ENCODE data around the gene TGFBR3. TPM values are rescaled to one million over a fixed set of nuclear protein-coding genes. Genes with fewer than 3 reads are reported as not detected.

The TGFBR3 gene
- total RNA-seq, 4 donors from 2014 or later, result 16.3 to 90.0 (median 54.7) TPM

- no peak for DNase-seq
- H3K9me3 ChIP-seq, result no peaks in the 10 kb centered on the region
- H3K27me3 ChIP-seq, result no peaks in the 10 kb centered on the region
- H3K4me1 ChIP-seq, result peaks cover 0 to 10% (median 0%) of the 10 kb centered on the region in 4 donors
- peak overlapping the region in 1 of 4 donors; percentile 23 for H3K27ac ChIP-seq
- TF ChIP-seq POLR2A (IDR thresholded peaks at IDR 0.05), result no peak
- no peak for TF ChIP-seq CTCF (IDR thresholded peaks at IDR 0.05)
- no peak overlapping the region for H3K4me3 ChIP-seq
- H3K36me3 ChIP-seq, result peaks cover 0 to 6% (median 0%) of the 10 kb centered on the region in 3 donors
These were observed 188.5 kb downstream of the TGFBR3 start for GRCh38 chr1:91697416-91697815.

- no peak overlapping the region for H3K27ac ChIP-seq
- H3K27me3 ChIP-seq, result no peaks in the 10 kb centered on the region
- peaks cover 0 to 10% (median 0%) of the 10 kb centered on the region in 4 donors for H3K4me1 ChIP-seq
- H3K4me3 ChIP-seq, result no peak overlapping the region
- TF ChIP-seq CTCF (IDR thresholded peaks at IDR 0.05) (no peak), POLR2A (IDR thresholded peaks at IDR 0.05) (no peak)
- no peaks in the 10 kb centered on the region for H3K9me3 ChIP-seq
- DNase-seq, result no peak
- peaks cover 0 to 6% (median 0%) of the 10 kb centered on the region in 3 donors for H3K36me3 ChIP-seq
These were observed 189.6 kb downstream of the TGFBR3 start for GRCh38 chr1:91696321-91696720.

- peak overlapping the region in 1 of 4 donors; percentile 1 for H3K27ac ChIP-seq
- H3K9me3 ChIP-seq, result no peaks in the 10 kb centered on the region
- H3K27me3 ChIP-seq, result no peaks in the 10 kb centered on the region
- TF ChIP-seq CTCF (IDR thresholded peaks at IDR 0.05) (no peak), POLR2A (IDR thresholded peaks at IDR 0.05) (no peak)
- H3K4me3 ChIP-seq, result no peak overlapping the region
- H3K4me1 ChIP-seq, result peaks cover 0 to 17% (median 0%) of the 10 kb centered on the region in 4 donors
- DNase-seq, result no peak
- H3K36me3 ChIP-seq, result peaks cover 0 to 6% (median 0%) of the 10 kb centered on the region in 3 donors
These were observed 192.4 kb downstream of the TGFBR3 start for GRCh38 chr1:91693557-91693956.

GRCh38 chr1:91691525-91691924 is 194.4 kb downstream of the TGFBR3 start:
- H3K27ac ChIP-seq, result no peak overlapping the region
- DNase-seq, result no peak
- no peak overlapping the region for H3K4me3 ChIP-seq
- TF ChIP-seq POLR2A (IDR thresholded peaks at IDR 0.05), result no peak
- no peak for TF ChIP-seq CTCF (IDR thresholded peaks at IDR 0.05)
- peaks cover 0 to 17% (median 0%) of the 10 kb centered on the region in 4 donors for H3K4me1 ChIP-seq
- H3K27me3 ChIP-seq, result no peaks in the 10 kb centered on the region
- H3K9me3 ChIP-seq, result no peaks in the 10 kb centered on the region
- peaks cover 0 to 6% (median 0%) of the 10 kb centered on the region in 3 donors for H3K36me3 ChIP-seq

GRCh38 chr1:91689641-91690481 is 196.1 kb downstream of the TGFBR3 start:
- H3K4me3 ChIP-seq, result no peak overlapping the region
- TF ChIP-seq CTCF (IDR thresholded peaks at IDR 0.05) (no peak), POLR2A (IDR thresholded peaks at IDR 0.05) (no peak)
- H3K4me1 ChIP-seq, result peaks cover 0 to 33% (median 3%) of the 10 kb centered on the region in 4 donors
- no peaks in the 10 kb centered on the region for H3K27me3 ChIP-seq
- no peaks in the 10 kb centered on the region for H3K36me3 ChIP-seq
- H3K27ac ChIP-seq, result peak overlapping the region in 3 of 4 donors; percentile 41 to 72 (median 54)
- DNase-seq, result no peak
- no peaks in the 10 kb centered on the region for H3K9me3 ChIP-seq

All from Peyer's patch (tissue), 4 donors.